SJCRH30 (cell line): Measurements from ENCODE around the gene DMBT1. TPM values are rescaled to one million over a fixed set of nuclear protein-coding genes. Genes with fewer than 3 reads are reported as not detected.

Source experiments
- DNase-seq, 2 experiments: peaks; one replicate each; pipeline ENCODE4 v3.0.0-alpha.2; 2015 to 2020
- H3K27ac ChIP-seq: fragments of 250-450 bp; sonication (Bioruptor Pico); 2 replicates; pipeline ENCODE4 v1.5.1; 2020; ENCODE audit warnings: mild to moderate bottlenecking, moderate library complexity
- H3K27me3 ChIP-seq: fragments of 250-450 bp; sonication (Bioruptor Pico); 2 replicates; pipeline ENCODE4 v1.5.1; 2020; ENCODE audit warnings: mild to moderate bottlenecking, moderate library complexity
- H3K36me3 ChIP-seq: fragments of 250-450 bp; sonication (Bioruptor Pico); 2 replicates; pipeline ENCODE4 v1.5.1; 2020; ENCODE audit warnings: mild to moderate bottlenecking, moderate library complexity
- H3K4me1 ChIP-seq: fragments of 250-450 bp; sonication (Bioruptor Pico); 2 replicates; pipeline ENCODE4 v1.5.1; 2020; ENCODE audit warnings: mild to moderate bottlenecking, moderate library complexity
- H3K4me3 ChIP-seq: fragments of 250-450 bp; sonication (Bioruptor Pico); 2 replicates; pipeline ENCODE4 v1.5.1; 2020; ENCODE audit warnings: mild to moderate bottlenecking, moderate library complexity
- H3K9me3 ChIP-seq: fragments of 250-450 bp; sonication (Bioruptor Pico); replicated peaks from 2 replicates; pipeline ENCODE4 v1.5.1; 2020; ENCODE audit warnings: mild to moderate bottlenecking, moderate library complexity
- total RNA-seq: library from RNA; depleted of rRNA; stranded (reverse); fragments of >200 nt; shearing (Covaris generic); gene quantifications from 2 replicates; pipeline ENCODE4 v1.2.3, GENCODE V29; 2014; rRNA removed

DMBT1 gene
- total RNA-seq, 1 experiment from 2014 or later: 4.2 TPM

GRCh38 chr10:122673269-122673668 lies 112.7 kb downstream of the DMBT1 start:
- no peak overlapping the region for H3K4me3 ChIP-seq
- no peaks in the 10 kb centered on the region; the same call in 1 of the 2 replicates for H3K9me3 ChIP-seq
- H3K4me1 ChIP-seq: no peaks in the 10 kb centered on the region
- no peaks in the 10 kb centered on the region for H3K36me3 ChIP-seq
- peaks cover 3% of the 10 kb centered on the region; the same call in 1 of the 2 replicates for H3K27me3 ChIP-seq
- H3K27ac ChIP-seq: no peak overlapping the region
- no peak for DNase-seq

GRCh38 chr10:122673731-122674130 lies 113.2 kb downstream of the DMBT1 start:
- DNase-seq: no peak
- Histone ChIP-seq H3K36me3 (no peaks in the 10 kb centered on the region), H3K27ac (no peak overlapping the region), H3K4me1 (no peaks in the 10 kb centered on the region), H3K4me3 (no peak overlapping the region), H3K9me3 (no peaks in the 10 kb centered on the region; the same call in 1 of the 2 replicates), H3K27me3 (peaks cover 3% of the 10 kb centered on the region; the same call in 1 of the 2 replicates)

- no peak for DNase-seq
- no peaks in the 10 kb centered on the region for H3K36me3 ChIP-seq
These were observed 114.2 kb downstream of the DMBT1 start for GRCh38 chr10:122674781-122675180.

GRCh38 chr10:122675278-122675677 lies 114.7 kb downstream of the DMBT1 start:
- Histone ChIP-seq H3K36me3 (no peaks in the 10 kb centered on the region), H3K9me3 (no peaks in the 10 kb centered on the region), H3K27ac (no peak overlapping the region), H3K27me3 (peaks cover 3% of the 10 kb centered on the region; the same call in 1 of the 2 replicates), H3K4me3 (no peak overlapping the region), H3K4me1 (no peaks in the 10 kb centered on the region)
- DNase-seq: no peak

More at GRCh38 chr10:122674781-122675180, 114.2 kb downstream of the DMBT1 start:
- Histone ChIP-seq H3K4me1 (no peaks in the 10 kb centered on the region), H3K27ac (no peak overlapping the region), H3K4me3 (no peak overlapping the region), H3K9me3 (no peaks in the 10 kb centered on the region), H3K27me3 (peaks cover 3% of the 10 kb centered on the region; the same call in 1 of the 2 replicates)

- no peak overlapping the region for H3K4me3 ChIP-seq
- H3K36me3 ChIP-seq: no peaks in the 10 kb centered on the region
- peak; percentile 8 to 13 for DNase-seq
- H3K4me1 ChIP-seq: no peaks in the 10 kb centered on the region
- no peak overlapping the region for H3K27ac ChIP-seq
- H3K27me3 ChIP-seq: peaks cover 3% of the 10 kb centered on the region; the same call in 1 of the 2 replicates
- H3K9me3 ChIP-seq: no peaks in the 10 kb centered on the region
These were observed 117.7 kb downstream of the DMBT1 start for GRCh38 chr10:122678266-122678665.

- Histone ChIP-seq H3K4me1 (no peaks in the 10 kb centered on the region), H3K36me3 (no peaks in the 10 kb centered on the region), H3K27me3 (no peaks in the 10 kb centered on the region), H3K4me3 (no peak overlapping the region), H3K9me3 (no peaks in the 10 kb centered on the region), H3K27ac (no peak overlapping the region)
- DNase-seq: no peak
These were observed 122.0 kb downstream of the DMBT1 start for GRCh38 chr10:122682522-122682921.

GRCh38 chr10:122688293-122688989 lies 127.9 kb downstream of the DMBT1 start:
- H3K4me1 ChIP-seq: no peaks in the 10 kb centered on the region
- H3K27me3 ChIP-seq: no peaks in the 10 kb centered on the region
- no peaks in the 10 kb centered on the region for H3K9me3 ChIP-seq
- DNase-seq: peak in 1 of 2 experiments; percentile 25
- H3K36me3 ChIP-seq: no peaks in the 10 kb centered on the region
- H3K27ac ChIP-seq: no peak overlapping the region
- H3K4me3 ChIP-seq: no peak overlapping the region

GRCh38 chr10:122689146-122689820 lies 128.7 kb downstream of the DMBT1 start:
- Histone ChIP-seq H3K4me1 (no peaks in the 10 kb centered on the region), H3K27ac (no peak overlapping the region), H3K27me3 (no peaks in the 10 kb centered on the region), H3K4me3 (no peak overlapping the region), H3K9me3 (no peaks in the 10 kb centered on the region), H3K36me3 (no peaks in the 10 kb centered on the region)
- no peak for DNase-seq

- Histone ChIP-seq H3K27me3 (no peaks in the 10 kb centered on the region), H3K4me1 (no peaks in the 10 kb centered on the region), H3K36me3 (no peaks in the 10 kb centered on the region), H3K4me3 (no peak overlapping the region), H3K27ac (no peak overlapping the region), H3K9me3 (no peaks in the 10 kb centered on the region)
- no peak for DNase-seq
These were observed 132.2 kb downstream of the DMBT1 start for GRCh38 chr10:122692744-122693143.

Other genes starting within 250 kb of the DMBT1 start
- 26.6 and 31.9 TPM in 2 replicates for gene PLEKHA1, start 186.0 kb upstream of the DMBT1 start, total RNA-seq
- not detected in 2 replicates for gene ARMS2, start 106.1 kb upstream of the DMBT1 start, total RNA-seq
- 1.0 and 1.5 TPM in 2 replicates for gene HTRA1, start 99.2 kb upstream of the DMBT1 start, total RNA-seq
- gene C10orf120, start 139.1 kb downstream of the DMBT1 start, total RNA-seq: not detected in 2 replicates